GM12865 (cell line): ENCODE results near the gene CNNM3.

Experiments
- DNase-seq: peaks from one replicate; pipeline ENCODE4 v3.0.0; 2010; ENCODE audit warnings: low read depth
- H3K4me3 ChIP-seq: 2 replicates; pipeline ENCODE4 v1.5.1; 2011; ENCODE audit warnings: mild to moderate bottlenecking, low read depth, low read length, control low read depth
- TF ChIP-seq, protein P1 (sequence below): IDR thresholded peaks from 2 replicates; pipeline ENCODE4 v1.5.1; 2011; ENCODE audit warnings: low read length, control low read depth, low read depth, inconsistent platforms; ENCODE audit not compliant: insufficient read depth; ENCODE audit errors: missing control alignments

The CNNM3 gene

DNA sequence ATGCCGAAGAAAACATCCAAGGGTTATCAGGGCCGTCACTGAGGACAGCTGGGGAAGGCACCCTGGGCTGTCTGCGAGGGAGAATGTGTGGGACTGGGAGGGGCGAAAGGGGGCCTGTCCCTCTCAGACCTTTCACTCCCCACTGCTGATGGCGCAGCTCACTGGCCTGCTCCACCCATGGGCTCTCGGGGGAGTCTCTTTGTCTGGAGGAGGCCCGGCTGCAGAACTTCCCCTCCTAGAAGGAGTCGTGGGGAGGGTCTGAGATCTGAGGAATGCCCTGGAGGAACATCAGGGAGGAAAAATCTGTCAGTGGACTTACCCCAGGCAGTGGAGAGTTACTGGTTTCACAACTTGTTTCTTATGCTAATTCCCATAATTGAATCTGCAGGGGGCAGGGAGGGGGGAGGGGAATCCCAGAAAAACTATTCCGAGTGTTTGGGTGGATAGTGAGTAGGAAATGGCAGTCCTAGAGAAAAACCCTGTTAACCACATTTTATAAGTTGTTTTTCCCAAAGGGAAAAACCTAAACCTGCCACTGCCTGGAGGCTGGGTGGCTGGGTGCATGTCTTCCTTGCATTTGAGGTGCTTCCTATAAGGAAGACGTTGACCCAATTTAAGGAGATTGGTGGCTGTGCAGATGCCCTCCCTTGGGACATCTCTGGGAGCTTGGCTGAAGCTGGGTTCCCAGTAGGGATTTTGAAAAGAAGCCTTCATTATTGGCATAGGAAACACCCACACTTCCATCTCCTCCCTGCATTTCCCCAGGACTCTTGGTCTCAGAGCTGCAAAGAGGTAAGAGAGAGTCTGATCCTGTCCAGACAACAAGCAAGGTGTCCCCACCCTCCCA is 65.5 kb downstream of the CNNM3 start:
- DNase-seq = no peak
- TF ChIP-seq, protein P1, sequence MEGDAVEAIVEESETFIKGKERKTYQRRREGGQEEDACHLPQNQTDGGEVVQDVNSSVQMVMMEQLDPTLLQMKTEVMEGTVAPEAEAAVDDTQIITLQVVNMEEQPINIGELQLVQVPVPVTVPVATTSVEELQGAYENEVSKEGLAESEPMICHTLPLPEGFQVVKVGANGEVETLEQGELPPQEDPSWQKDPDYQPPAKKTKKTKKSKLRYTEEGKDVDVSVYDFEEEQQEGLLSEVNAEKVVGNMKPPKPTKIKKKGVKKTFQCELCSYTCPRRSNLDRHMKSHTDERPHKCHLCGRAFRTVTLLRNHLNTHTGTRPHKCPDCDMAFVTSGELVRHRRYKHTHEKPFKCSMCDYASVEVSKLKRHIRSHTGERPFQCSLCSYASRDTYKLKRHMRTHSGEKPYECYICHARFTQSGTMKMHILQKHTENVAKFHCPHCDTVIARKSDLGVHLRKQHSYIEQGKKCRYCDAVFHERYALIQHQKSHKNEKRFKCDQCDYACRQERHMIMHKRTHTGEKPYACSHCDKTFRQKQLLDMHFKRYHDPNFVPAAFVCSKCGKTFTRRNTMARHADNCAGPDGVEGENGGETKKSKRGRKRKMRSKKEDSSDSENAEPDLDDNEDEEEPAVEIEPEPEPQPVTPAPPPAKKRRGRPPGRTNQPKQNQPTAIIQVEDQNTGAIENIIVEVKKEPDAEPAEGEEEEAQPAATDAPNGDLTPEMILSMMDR = no peak
- H3K4me3 ChIP-seq = no peak overlapping the region

DNA sequence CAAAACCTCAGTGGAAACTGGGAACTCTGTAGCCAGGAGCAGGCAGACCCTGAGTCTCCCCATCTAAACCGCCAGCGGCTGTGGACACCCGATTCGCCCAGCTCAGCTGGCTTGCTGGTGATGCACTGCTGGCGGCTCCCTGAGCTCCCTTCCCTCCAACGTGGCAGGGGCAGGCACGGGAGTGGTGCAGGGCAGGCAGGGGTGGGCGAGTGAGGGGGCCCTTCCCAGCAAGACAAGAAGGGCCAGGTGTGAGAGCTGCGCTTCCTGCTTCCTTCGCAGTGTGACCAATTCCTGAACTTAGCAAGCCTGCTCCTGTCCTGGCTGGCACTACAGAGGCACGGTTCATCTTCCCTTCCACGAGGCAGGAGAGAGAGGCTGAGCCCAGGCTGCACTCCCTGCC is 66.2 kb downstream of the CNNM3 start:
- no peak for DNase-seq
- no peak overlapping the region for H3K4me3 ChIP-seq
- TF ChIP-seq, protein P1 = no peak

DNA sequence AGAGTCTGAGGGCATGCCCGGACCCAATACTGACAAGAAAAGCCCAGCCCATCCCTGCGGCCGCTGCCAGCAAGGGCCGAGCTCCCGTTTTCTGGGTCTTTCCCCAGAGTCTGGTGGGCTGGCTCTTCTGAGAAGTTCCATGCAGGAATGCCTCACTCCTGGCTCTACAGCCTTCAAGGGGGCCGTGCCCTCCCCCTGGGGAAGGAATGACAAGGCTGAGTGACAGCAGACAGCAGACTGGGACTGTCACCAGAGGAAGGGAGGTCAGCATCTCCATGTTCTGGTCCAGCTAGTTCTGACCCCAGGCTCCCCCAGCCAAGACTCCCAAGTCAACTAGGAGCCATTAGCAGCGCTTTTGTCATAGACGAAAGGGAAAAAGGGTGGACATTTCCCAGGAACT is 66.8 kb downstream of the CNNM3 start:
- no peak overlapping the region for H3K4me3 ChIP-seq
- TF ChIP-seq, protein P1 = no peak
- DNase-seq = no peak

DNA sequence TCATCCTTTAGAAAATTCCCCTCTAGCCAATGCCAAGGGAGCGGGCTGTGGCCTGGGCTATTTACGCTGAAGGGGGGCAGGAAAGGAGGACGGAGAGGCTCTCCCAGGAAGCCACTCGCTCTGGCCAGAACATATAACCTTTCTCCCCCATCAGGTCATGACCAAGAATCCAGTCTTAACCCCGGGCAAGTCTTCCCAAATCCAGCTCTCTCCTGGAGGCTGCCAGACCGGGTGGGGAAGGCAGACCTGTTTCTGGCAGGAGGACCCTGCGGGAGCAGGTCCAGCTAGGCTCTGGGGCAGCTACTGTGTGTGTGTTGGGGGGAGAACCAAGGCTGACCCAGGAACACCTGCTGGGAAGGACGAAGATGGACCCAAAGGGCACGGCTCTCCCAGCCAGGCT is 67.2 kb downstream of the CNNM3 start:
- no peak overlapping the region for H3K4me3 ChIP-seq
- TF ChIP-seq, protein P1 = no peak
- no peak for DNase-seq
